ENCODE measurements around the gene ST7. TPM values are rescaled to one million over a fixed set of nuclear protein-coding genes. Genes with fewer than 3 reads are reported as not detected.
"Not testable (repeated sequence)": the region's sequence is repeated elsewhere in the genome, so short reads cannot be mapped to it uniquely, and the experiment has no call there.

The ST7 gene
- total RNA-seq, 1 experiment from 2014 or later: 19.6 TPM

DNA sequence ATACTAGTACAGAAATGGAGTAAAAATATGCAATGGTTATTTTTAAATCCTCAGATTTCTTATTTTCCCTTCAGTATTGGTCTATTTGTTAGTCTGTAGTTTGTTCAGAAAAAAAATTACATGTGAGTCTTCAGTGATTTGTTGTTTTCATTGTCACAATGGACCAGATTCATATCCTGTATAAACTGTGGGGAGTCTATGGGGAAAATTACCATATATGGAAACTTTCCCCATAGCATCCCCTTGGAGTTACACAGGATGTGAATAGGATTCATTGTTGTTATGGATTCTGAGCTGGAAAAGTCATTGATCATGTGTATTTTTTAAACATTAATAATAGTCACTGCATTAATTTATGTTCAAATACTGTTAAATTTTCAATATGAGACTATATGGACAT, 72.6 kb downstream of the ST7 start:
- no peak overlapping the region for H3K4me3 ChIP-seq (ENCODE audit: low read depth in 2 of 2, low read length in 2 of 2)
- ChIA-PET CTCF (no interaction called here), POLR2A (no interaction called here)
- no peaks in the 10 kb centered on the region for H3K36me3 ChIP-seq (ENCODE audit: control insufficient read depth, insufficient read depth, low read length)
- TF ChIP-seq, protein P1, sequence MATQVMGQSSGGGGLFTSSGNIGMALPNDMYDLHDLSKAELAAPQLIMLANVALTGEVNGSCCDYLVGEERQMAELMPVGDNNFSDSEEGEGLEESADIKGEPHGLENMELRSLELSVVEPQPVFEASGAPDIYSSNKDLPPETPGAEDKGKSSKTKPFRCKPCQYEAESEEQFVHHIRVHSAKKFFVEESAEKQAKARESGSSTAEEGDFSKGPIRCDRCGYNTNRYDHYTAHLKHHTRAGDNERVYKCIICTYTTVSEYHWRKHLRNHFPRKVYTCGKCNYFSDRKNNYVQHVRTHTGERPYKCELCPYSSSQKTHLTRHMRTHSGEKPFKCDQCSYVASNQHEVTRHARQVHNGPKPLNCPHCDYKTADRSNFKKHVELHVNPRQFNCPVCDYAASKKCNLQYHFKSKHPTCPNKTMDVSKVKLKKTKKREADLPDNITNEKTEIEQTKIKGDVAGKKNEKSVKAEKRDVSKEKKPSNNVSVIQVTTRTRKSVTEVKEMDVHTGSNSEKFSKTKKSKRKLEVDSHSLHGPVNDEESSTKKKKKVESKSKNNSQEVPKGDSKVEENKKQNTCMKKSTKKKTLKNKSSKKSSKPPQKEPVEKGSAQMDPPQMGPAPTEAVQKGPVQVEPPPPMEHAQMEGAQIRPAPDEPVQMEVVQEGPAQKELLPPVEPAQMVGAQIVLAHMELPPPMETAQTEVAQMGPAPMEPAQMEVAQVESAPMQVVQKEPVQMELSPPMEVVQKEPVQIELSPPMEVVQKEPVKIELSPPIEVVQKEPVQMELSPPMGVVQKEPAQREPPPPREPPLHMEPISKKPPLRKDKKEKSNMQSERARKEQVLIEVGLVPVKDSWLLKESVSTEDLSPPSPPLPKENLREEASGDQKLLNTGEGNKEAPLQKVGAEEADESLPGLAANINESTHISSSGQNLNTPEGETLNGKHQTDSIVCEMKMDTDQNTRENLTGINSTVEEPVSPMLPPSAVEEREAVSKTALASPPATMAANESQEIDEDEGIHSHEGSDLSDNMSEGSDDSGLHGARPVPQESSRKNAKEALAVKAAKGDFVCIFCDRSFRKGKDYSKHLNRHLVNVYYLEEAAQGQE (IDR thresholded peaks at IDR 0.05; ENCODE audit: insufficient read depth in 1 of 2, low read depth in 2 of 2, low read length in 1 of 2): no peak
- TF ChIP-seq TCF7L2 (IDR thresholded peaks at IDR 0.05; ENCODE audit: low read depth, low read length) (no peak), SIN3A (IDR thresholded peaks at IDR 0.05; ENCODE audit: borderline replicate concordance, insufficient read depth, low read depth, low read length) (no peak), POLR2AphosphoS5 (IDR thresholded peaks at IDR 0.05; ENCODE audit: low read depth, low read length) (no peak)
- TF ChIP-seq, protein P2, sequence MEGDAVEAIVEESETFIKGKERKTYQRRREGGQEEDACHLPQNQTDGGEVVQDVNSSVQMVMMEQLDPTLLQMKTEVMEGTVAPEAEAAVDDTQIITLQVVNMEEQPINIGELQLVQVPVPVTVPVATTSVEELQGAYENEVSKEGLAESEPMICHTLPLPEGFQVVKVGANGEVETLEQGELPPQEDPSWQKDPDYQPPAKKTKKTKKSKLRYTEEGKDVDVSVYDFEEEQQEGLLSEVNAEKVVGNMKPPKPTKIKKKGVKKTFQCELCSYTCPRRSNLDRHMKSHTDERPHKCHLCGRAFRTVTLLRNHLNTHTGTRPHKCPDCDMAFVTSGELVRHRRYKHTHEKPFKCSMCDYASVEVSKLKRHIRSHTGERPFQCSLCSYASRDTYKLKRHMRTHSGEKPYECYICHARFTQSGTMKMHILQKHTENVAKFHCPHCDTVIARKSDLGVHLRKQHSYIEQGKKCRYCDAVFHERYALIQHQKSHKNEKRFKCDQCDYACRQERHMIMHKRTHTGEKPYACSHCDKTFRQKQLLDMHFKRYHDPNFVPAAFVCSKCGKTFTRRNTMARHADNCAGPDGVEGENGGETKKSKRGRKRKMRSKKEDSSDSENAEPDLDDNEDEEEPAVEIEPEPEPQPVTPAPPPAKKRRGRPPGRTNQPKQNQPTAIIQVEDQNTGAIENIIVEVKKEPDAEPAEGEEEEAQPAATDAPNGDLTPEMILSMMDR (IDR thresholded peaks at IDR 0.05): no peak
- no peak for DNase-seq (ENCODE audit: low read depth, low spot score)
- in situ Hi-C loops (cut with HindIII; ENCODE audit: low pct_unique_long_range_greater_than_20kb, low sequenced_read_pairs) (no loop called here), intact Hi-C loops (cut with micrococcal nuclease; ENCODE audit: unreplicated experiment) (no loop called here)
- no peaks in the 10 kb centered on the region for H3K27me3 ChIP-seq (ENCODE audit: control insufficient read depth, insufficient read depth, low read length)
- H3K9me3 ChIP-seq (ENCODE audit: control insufficient read depth, insufficient read depth, low read depth, low read length): no peaks in the 10 kb centered on the region
- H3K4me1 ChIP-seq (ENCODE audit: control insufficient read depth, insufficient read depth, low read length): no peaks in the 10 kb centered on the region; the same call in 1 of the 2 replicates
- no peak overlapping the region for H3K27ac ChIP-seq (ENCODE audit: low read length)
- no TSS peak for BruUV-seq (replicated peaks)
- no peak for ATAC-seq

DNA sequence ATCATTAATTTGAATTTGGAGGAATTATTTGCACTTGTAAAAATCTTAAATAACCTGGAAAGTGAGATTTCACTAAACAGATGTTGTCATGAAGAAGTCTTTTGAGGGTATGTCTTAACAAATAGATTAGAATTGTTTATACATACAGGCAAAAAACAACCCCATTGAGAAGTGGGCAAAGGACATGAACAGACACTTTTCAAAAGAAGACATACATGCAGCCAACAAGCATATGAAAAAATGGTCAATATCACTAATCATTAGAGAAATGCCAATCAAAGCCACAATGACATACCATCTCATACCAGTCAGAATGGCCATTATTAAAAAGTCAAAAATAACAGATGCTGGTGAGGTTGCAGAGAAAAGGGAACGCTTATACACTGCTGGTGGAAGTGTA, 77.0 kb downstream of the ST7 start:
- CTCF ChIA-PET; DNase-seq (ENCODE audit: low read depth, low spot score); H3K27me3 ChIP-seq (ENCODE audit: control insufficient read depth, insufficient read depth, low read length); H3K36me3 ChIP-seq (ENCODE audit: control insufficient read depth, insufficient read depth, low read length); H3K4me3 ChIP-seq (ENCODE audit: low read depth in 2 of 2, low read length in 2 of 2); intact Hi-C loops (cut with micrococcal nuclease; ENCODE audit: unreplicated experiment); H3K4me1 ChIP-seq (ENCODE audit: control insufficient read depth, insufficient read depth, low read length); POLR2A ChIA-PET; H3K27ac ChIP-seq (ENCODE audit: low read length); in situ Hi-C loops (cut with HindIII; ENCODE audit: low pct_unique_long_range_greater_than_20kb, low sequenced_read_pairs); ATAC-seq; H3K9me3 ChIP-seq (ENCODE audit: control insufficient read depth, insufficient read depth, low read depth, low read length); BruUV-seq (replicated peaks): not testable (repeated sequence)

DNA sequence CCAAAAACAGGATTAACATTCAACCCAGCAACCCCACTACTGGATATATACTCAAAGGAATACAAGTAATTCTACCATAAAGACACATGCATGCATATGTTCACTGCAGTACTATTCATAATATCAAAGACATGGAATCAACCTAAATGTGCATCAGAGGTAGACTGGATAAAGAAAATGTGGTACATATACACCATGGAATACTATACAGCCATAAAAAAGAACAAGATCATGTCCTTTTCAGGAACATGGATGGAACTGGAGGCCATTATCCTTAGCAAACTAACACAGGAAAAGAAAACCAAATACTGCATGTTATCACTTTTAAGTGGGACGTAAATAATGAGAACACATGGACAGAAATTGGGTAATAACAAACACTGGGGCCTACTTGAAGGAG, 77.5 kb downstream of the ST7 start:
- H3K27me3 ChIP-seq (ENCODE audit: control insufficient read depth, insufficient read depth, low read length); in situ Hi-C loops (cut with HindIII; ENCODE audit: low pct_unique_long_range_greater_than_20kb, low sequenced_read_pairs): not testable (repeated sequence)

More for the DNA sequence above, 77.5 kb downstream of the ST7 start:
- H3K4me3 ChIP-seq (ENCODE audit: low read depth in 2 of 2, low read length in 2 of 2); ATAC-seq; POLR2A ChIA-PET; H3K27ac ChIP-seq (ENCODE audit: low read length); DNase-seq (ENCODE audit: low read depth, low spot score); intact Hi-C loops (cut with micrococcal nuclease; ENCODE audit: unreplicated experiment); H3K4me1 ChIP-seq (ENCODE audit: control insufficient read depth, insufficient read depth, low read length); H3K36me3 ChIP-seq (ENCODE audit: control insufficient read depth, insufficient read depth, low read length); BruUV-seq (replicated peaks); H3K9me3 ChIP-seq (ENCODE audit: control insufficient read depth, insufficient read depth, low read depth, low read length); CTCF ChIA-PET: not testable (repeated sequence)

Data from Panc1 (cell line).